HEK293T (cell line): ENCODE data around the gene OPA1.

ENCODE experiments used
- BHLHE40 ChIP-seq: fragments of 450-650 bp; IDR thresholded peaks from 2 replicates; pipeline ENCODE4 v1.6.1; 2016; ENCODE audit warnings: mild to moderate bottlenecking, moderate library complexity, borderline replicate concordance
- CTBP1 ChIP-seq: fragments of 450-650 bp; IDR thresholded peaks from 2 replicates; pipeline ENCODE4 v1.6.1; 2016; ENCODE audit warnings: borderline replicate concordance
- ELF4 ChIP-seq: fragments of 450-650 bp; IDR thresholded peaks from 2 replicates; pipeline ENCODE4 v1.6.1; 2017; ENCODE audit warnings: antibody characterized with exemption
- FOXA1 ChIP-seq: fragments of 450-650 bp; IDR thresholded peaks from 2 replicates; pipeline ENCODE4 v1.6.1; 2016; ENCODE audit warnings: mild to moderate bottlenecking
- FOXK2 ChIP-seq: fragments of 450-650 bp; IDR thresholded peaks from 2 replicates; pipeline ENCODE4 v1.6.1; 2016; ENCODE audit warnings: mild to moderate bottlenecking
- FOXM1 ChIP-seq: fragments of 450-650 bp; IDR thresholded peaks from 2 replicates; pipeline ENCODE4 v1.6.1; 2017; ENCODE audit warnings: mild to moderate bottlenecking, borderline replicate concordance
- HDGF ChIP-seq: fragments of 450-650 bp; IDR thresholded peaks from 2 replicates; pipeline ENCODE4 v1.6.1; 2017; ENCODE audit warnings: antibody characterized with exemption, borderline replicate concordance
- L3MBTL2 ChIP-seq: fragments of 450-650 bp; conservative IDR thresholded peaks from 2 replicates; pipeline ENCODE4 v1.6.1; 2016; ENCODE audit warnings: mild to moderate bottlenecking
- LEF1 ChIP-seq: fragments of 450-650 bp; IDR thresholded peaks from 2 replicates; pipeline ENCODE4 v1.6.1; 2017; ENCODE audit warnings: mild to moderate bottlenecking, borderline replicate concordance
- NFRKB ChIP-seq: fragments of 450-650 bp; IDR thresholded peaks from 2 replicates; pipeline ENCODE4 v1.6.1; 2016; ENCODE audit warnings: mild to moderate bottlenecking, moderate library complexity
- SP1 ChIP-seq: fragments of 450-650 bp; IDR thresholded peaks from 2 replicates; pipeline ENCODE4 v1.6.1; 2017
- SUZ12 ChIP-seq: fragments of 450-650 bp; IDR thresholded peaks from 2 replicates; pipeline ENCODE4 v1.6.1; 2016; ENCODE audit warnings: mild to moderate bottlenecking
- TARDBP ChIP-seq: fragments of 450-650 bp; IDR thresholded peaks from 2 replicates; pipeline ENCODE4 v1.6.1; 2016
- TF ChIP-seq, protein P1 (sequence below): fragments of 450-650 bp; IDR thresholded peaks from 2 replicates; pipeline ENCODE4 v1.6.1; 2016

DNA sequence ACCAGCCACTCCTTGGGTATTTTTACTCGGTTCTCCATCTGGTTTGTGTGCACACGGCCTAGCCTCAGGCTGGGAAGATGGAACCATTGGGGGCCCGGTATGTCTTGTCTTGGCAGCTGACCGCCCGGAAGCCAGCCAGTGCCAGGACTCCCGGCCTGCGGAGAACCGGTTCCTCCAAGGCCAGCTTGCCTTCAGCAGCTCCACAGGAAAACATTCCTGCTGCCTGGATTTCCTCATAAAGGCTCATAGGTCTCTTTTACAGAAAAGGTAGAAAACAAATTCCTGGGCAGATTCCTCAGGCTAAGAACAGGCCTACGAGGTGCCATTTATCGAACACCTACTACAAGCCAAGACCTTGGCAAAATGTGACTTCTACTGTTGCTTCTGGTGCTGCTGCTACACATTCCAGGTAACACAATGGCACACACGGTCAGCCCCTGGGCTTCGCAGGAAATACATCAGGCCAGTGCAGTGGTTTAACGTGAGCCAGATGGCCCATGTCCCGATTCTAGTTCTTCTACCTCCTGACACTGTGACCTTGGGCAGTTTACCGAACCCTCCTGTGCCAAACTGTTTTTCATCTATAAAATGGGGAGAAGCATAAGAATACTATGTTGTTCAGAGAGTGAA is 141.8 kb downstream of the OPA1 start:
- TF ChIP-seq TARDBP = no peak
- no peak for TF ChIP-seq ELF4
- no peak for TF ChIP-seq FOXK2
- no peak for TF ChIP-seq FOXA1
- TF ChIP-seq SP1 = no peak
- no peak for TF ChIP-seq CTBP1
- TF ChIP-seq LEF1 = no peak
- TF ChIP-seq BHLHE40 = no peak
- TF ChIP-seq NFRKB = no peak
- TF ChIP-seq L3MBTL2 = no peak
- TF ChIP-seq SUZ12 = no peak
- TF ChIP-seq FOXM1 = no peak
- TF ChIP-seq HDGF = no peak
- TF ChIP-seq, protein P1, sequence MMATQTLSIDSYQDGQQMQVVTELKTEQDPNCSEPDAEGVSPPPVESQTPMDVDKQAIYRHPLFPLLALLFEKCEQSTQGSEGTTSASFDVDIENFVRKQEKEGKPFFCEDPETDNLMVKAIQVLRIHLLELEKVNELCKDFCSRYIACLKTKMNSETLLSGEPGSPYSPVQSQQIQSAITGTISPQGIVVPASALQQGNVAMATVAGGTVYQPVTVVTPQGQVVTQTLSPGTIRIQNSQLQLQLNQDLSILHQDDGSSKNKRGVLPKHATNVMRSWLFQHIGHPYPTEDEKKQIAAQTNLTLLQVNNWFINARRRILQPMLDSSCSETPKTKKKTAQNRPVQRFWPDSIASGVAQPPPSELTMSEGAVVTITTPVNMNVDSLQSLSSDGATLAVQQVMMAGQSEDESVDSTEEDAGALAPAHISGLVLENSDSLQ = no peak
